Right atrium auricular region (tissue), 2 donors: ENCODE measurements around the gene DYSF. TPM values are rescaled to one million over a fixed set of nuclear protein-coding genes. Genes with fewer than 3 reads are reported as not detected.
A peak's percentile ranks its signal among the peaks of the same experiment; 100 is the strongest.

ENCODE experiments used
- DNase-seq: peaks from one replicate; pipeline ENCODE4 v3.0.0-alpha.2; 2019; ENCODE audit warnings: low spot score
- H3K27ac ChIP-seq, 2 donors: fragments of 200-600 bp; sonication (generic); 1 replicate in 1 of 2; 2 replicates in 1 of 2; pipeline ENCODE4 v1.5.1; 2016 to 2019
- H3K27me3 ChIP-seq, 2 donors: fragments of 200-600 bp; sonication (generic); one replicate each; pipeline versions ENCODE4 v1.5.1 to v1.6.0; 2017 to 2019
- H3K36me3 ChIP-seq: fragments of 200-600 bp; sonication (generic); one replicate; pipeline ENCODE4 v1.5.1; 2016
- H3K4me1 ChIP-seq, 2 donors: fragments of 200-600 bp; sonication (generic); one replicate each; pipeline versions ENCODE4 v1.5.1 to v1.6.0; 2017 to 2019
- H3K4me3 ChIP-seq, 2 donors: fragments of 200-600 bp; sonication (generic); 1 replicate in 1 of 2; 2 replicates in 1 of 2; pipeline ENCODE4 v1.5.1; 2017 to 2019; ENCODE audit warnings: mild to moderate bottlenecking in 1 of 2, moderate library complexity in 1 of 2
- H3K9me3 ChIP-seq, 2 donors: fragments of 200-600 bp; sonication (generic); one replicate each; pipeline ENCODE4 v1.5.1; 2019
- CTCF ChIP-seq, 2 donors: fragments of 200-600 bp; sonication (generic); IDR thresholded peaks; one replicate each; pipeline ENCODE4 v1.5.1; 2019; ENCODE audit warnings: antibody characterized with exemption in 2 of 2
- total RNA-seq, 2 donors: library from RNA; depleted of rRNA; stranded (reverse); fragments of >200 nt; gene quantifications; one replicate each; pipeline ENCODE4 v1.1.0, GENCODE V29; 2016

DYSF gene
- total RNA-seq, 2 donors from 2014 or later, result 31.3 to 52.1 TPM

GRCh38 chr2:71671203-71671854, 218.0 kb downstream of the DYSF start:
- Histone ChIP-seq H3K36me3 (peaks cover 32% of the 10 kb centered on the region), H3K27ac (no peak overlapping the region), H3K27me3 (no peaks in the 10 kb centered on the region), H3K4me3 (no peak overlapping the region), H3K9me3 (no peaks in the 10 kb centered on the region), H3K4me1 (no peaks in the 10 kb centered on the region)
- peak; percentile 32 for DNase-seq
- no peak for TF ChIP-seq CTCF (IDR thresholded peaks at IDR 0.05)

- Histone ChIP-seq H3K36me3 (peaks cover 26% of the 10 kb centered on the region), H3K27ac (no peak overlapping the region), H3K9me3 (no peaks in the 10 kb centered on the region), H3K27me3 (no peaks in the 10 kb centered on the region), H3K4me3 (no peak overlapping the region), H3K4me1 (no peaks in the 10 kb centered on the region)
- peak; percentile 53 for DNase-seq
- peak in 1 of 2 donors; percentile 40 for TF ChIP-seq CTCF (IDR thresholded peaks at IDR 0.05)
These were observed 218.8 kb downstream of the DYSF start for GRCh38 chr2:71671895-71672825.

GRCh38 chr2:71672826-71673795, 219.8 kb downstream of the DYSF start:
- Histone ChIP-seq H3K4me3 (no peak overlapping the region), H3K9me3 (no peaks in the 10 kb centered on the region), H3K27ac (no peak overlapping the region), H3K36me3 (peaks cover 17% of the 10 kb centered on the region), H3K4me1 (no peaks in the 10 kb centered on the region), H3K27me3 (no peaks in the 10 kb centered on the region)
- TF ChIP-seq CTCF (IDR thresholded peaks at IDR 0.05), result no peak
- DNase-seq, result peak; percentile 50

- Histone ChIP-seq H3K9me3 (no peaks in the 10 kb centered on the region), H3K27ac (no peak overlapping the region), H3K4me3 (no peak overlapping the region), H3K27me3 (no peaks in the 10 kb centered on the region), H3K36me3 (peaks cover 19% of the 10 kb centered on the region), H3K4me1 (no peaks in the 10 kb centered on the region)
- TF ChIP-seq CTCF (IDR thresholded peaks at IDR 0.05), result no peak
- peak; percentile 56 for DNase-seq
These were observed 220.9 kb downstream of the DYSF start for GRCh38 chr2:71674158-71674851.

- Histone ChIP-seq H3K4me3 (no peak overlapping the region), H3K27me3 (no peaks in the 10 kb centered on the region), H3K9me3 (no peaks in the 10 kb centered on the region), H3K4me1 (no peaks in the 10 kb centered on the region), H3K36me3 (peaks cover 14% of the 10 kb centered on the region), H3K27ac (no peak overlapping the region)
- no peak for TF ChIP-seq CTCF (IDR thresholded peaks at IDR 0.05)
- DNase-seq, result peak; percentile 52
These were observed 221.9 kb downstream of the DYSF start for GRCh38 chr2:71675296-71675695.
